PC-9 (cell line): ENCODE results near the gene FOXP3. TPM values are rescaled to one million over a fixed set of nuclear protein-coding genes. Genes with fewer than 3 reads are reported as not detected.

Experiments used
- BruUV-seq: library from RNA; stranded (reverse); fragments of 400-500 nt; replicated peaks from 2 replicates; lab custom pipeline; 2021; lab: Mats Ljungman, UMichigan
- CTCF ChIA-PET: fragments of 300-600 bp; sonication (Branson Sonifier 250); formaldehyde crosslinking; loops from one replicate; lab custom pipeline; 2022; ENCODE audit warnings: antibody characterized with exemption; lab: Charles Lee
- POLR2A ChIA-PET: fragments of 300-600 bp; sonication (Branson Sonifier 250); formaldehyde crosslinking; loops from one replicate; lab custom pipeline; 2022; ENCODE audit warnings: antibody characterized with exemption; ENCODE audit not compliant: unreplicated experiment; lab: Charles Lee
- DNase-seq, 2 experiments: peaks; one replicate each; pipeline versions ENCODE4 v3.0.0 to v3.0.0-alpha.2; 2015 to 2022; ENCODE audit warnings: mixed read lengths in 1 of 2
- H2AFZ ChIP-seq: fragments of 200-600 bp; sonication (generic); 2 replicates; pipeline ENCODE4 v1.8.1; 2017; ENCODE audit warnings: antibody characterized with exemption
- H3F3A ChIP-seq: fragments of 200-600 bp; sonication (generic); 2 replicates; pipeline ENCODE4 v1.8.1; 2017; ENCODE audit warnings: antibody characterized with exemption, mild to moderate bottlenecking, low read depth; ENCODE audit not compliant: insufficient read depth
- H3K27ac ChIP-seq: fragments of 200-600 bp; sonication (generic); 2 replicates; pipeline ENCODE4 v1.6.1; 2016; ENCODE audit warnings: mixed run types
- H3K27me3 ChIP-seq: fragments of 200-600 bp; sonication (generic); 2 replicates; pipeline ENCODE4 v1.6.1; 2016; ENCODE audit warnings: low read depth, mixed run types; ENCODE audit not compliant: insufficient read depth
- H3K36me3 ChIP-seq: fragments of 200-600 bp; sonication (generic); 2 replicates; pipeline ENCODE4 v1.6.1; 2016; ENCODE audit warnings: low read depth, mixed run types
- H3K4me1 ChIP-seq: fragments of 200-600 bp; sonication (generic); replicated peaks from 2 replicates; pipeline ENCODE4 v1.6.1; 2016; ENCODE audit warnings: mixed run types; ENCODE audit not compliant: insufficient read depth
- H3K4me2 ChIP-seq: fragments of 200-600 bp; sonication (generic); 2 replicates; pipeline ENCODE4 v1.6.1; 2017; ENCODE audit warnings: mixed run types
- H3K4me3 ChIP-seq: fragments of 200-600 bp; sonication (generic); 2 replicates; pipeline ENCODE4 v1.6.1; 2016; ENCODE audit warnings: mixed run types
- H3K79me2 ChIP-seq: fragments of 200-600 bp; sonication (generic); 2 replicates; pipeline ENCODE4 v1.6.1; 2017; ENCODE audit warnings: low read depth, mixed run types
- H3K9me2 ChIP-seq: fragments of 200-600 bp; sonication (generic); 2 replicates; pipeline ENCODE4 v1.8.1; 2017; ENCODE audit warnings: mild to moderate bottlenecking; ENCODE audit not compliant: insufficient read depth
- H3K9me3 ChIP-seq: fragments of 200-600 bp; sonication (generic); 2 replicates; pipeline ENCODE4 v1.8.1; 2016; ENCODE audit warnings: low read depth; ENCODE audit not compliant: insufficient read depth
- H4K20me1 ChIP-seq: fragments of 200-600 bp; sonication (generic); 2 replicates; pipeline ENCODE4 v1.8.1; 2017; ENCODE audit not compliant: insufficient read depth
- CTCF ChIP-seq: fragments of 200-600 bp; sonication (generic); conservative IDR thresholded peaks from 2 replicates; pipeline ENCODE4 v1.6.1; 2017; ENCODE audit warnings: mixed run types, antibody characterized with exemption, mild to moderate bottlenecking, moderate library complexity
- EZH2 ChIP-seq: fragments of 200-600 bp; sonication (generic); IDR thresholded peaks from 2 replicates; pipeline ENCODE4 v1.8.0; 2017; ENCODE audit warnings: antibody characterized with exemption, low read depth
- intact Hi-C: fragments of 100-400 bp; cut with micrococcal nuclease; formaldehyde crosslinking; loops from one replicate; pipeline ENCODE4 v1.10.0; 2022; ENCODE audit not compliant: unreplicated experiment
- total RNA-seq: library from RNA; stranded (reverse); gene quantifications from 2 replicates; pipeline ENCODE4 v1.2.3, GENCODE V29; 2021

FOXP3 gene
- total RNA-seq, 1 experiment from 2014 or later: not detected

GRCh38 chrX:49276207-49276606, 11.7 kb upstream of the FOXP3 start:
- CTCF ChIA-PET: no interaction called here
- Histone ChIP-seq H3F3A (no peaks in the 10 kb centered on the region), H2AFZ (no peak overlapping the region), H3K4me1 (0 out of 2 replicates have a peak, but pooled peaks cover 2% of the 10 kb centered on the region), H3K9me2 (no peaks in the 10 kb centered on the region), H3K4me3 (no peak overlapping the region), H3K27ac (no peak overlapping the region), H3K27me3 (no peaks in the 10 kb centered on the region), H3K79me2 (no peaks in the 10 kb centered on the region), H4K20me1 (no peaks in the 10 kb centered on the region), H3K9me3 (no peaks in the 10 kb centered on the region), H3K36me3 (no peaks in the 10 kb centered on the region), H3K4me2 (no peak overlapping the region)
- no TSS peak for BruUV-seq
- no peak for DNase-seq
- TF ChIP-seq EZH2: no peak
- TF ChIP-seq CTCF: no peak
- POLR2A ChIA-PET: no interaction called here
- intact Hi-C loops: no loop called here

DNA sequence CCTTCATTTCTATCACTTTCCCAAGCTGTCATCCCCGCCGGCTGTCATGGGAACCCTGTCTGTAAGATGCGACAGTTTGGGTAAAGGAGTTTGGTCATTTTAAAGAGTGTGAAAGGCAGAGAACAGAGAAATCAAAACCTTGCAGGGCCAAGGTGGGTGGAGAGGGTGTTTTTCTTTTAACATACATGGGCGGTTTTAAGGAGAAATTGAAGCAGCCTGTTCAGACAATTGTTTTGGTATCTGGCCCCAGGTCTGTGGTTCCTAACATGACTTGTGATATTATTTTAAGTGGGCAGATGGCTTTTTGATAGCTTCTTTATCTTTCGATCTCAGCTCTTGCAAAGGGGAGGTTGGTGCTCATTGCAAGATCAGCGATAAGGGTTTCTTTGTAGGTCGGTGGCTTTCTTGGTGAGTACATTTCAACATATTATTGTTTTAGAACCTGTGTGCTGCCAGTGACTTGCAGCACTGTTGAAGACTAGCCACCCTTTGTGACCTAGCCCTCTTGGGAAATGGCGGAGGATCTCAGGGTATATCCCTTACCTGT, 8.7 kb upstream of the FOXP3 start:
- no TSS peak for BruUV-seq
- intact Hi-C loops: no loop called here
- Histone ChIP-seq H3K4me1 (peaks cover 6% of the 10 kb centered on the region; the same call in 1 of the 2 replicates), H3K4me2 (no peak overlapping the region), H3F3A (no peaks in the 10 kb centered on the region), H2AFZ (no peak overlapping the region), H3K79me2 (no peaks in the 10 kb centered on the region), H3K9me3 (no peaks in the 10 kb centered on the region), H3K36me3 (no peaks in the 10 kb centered on the region), H3K27me3 (no peaks in the 10 kb centered on the region), H4K20me1 (no peaks in the 10 kb centered on the region), H3K4me3 (no peak overlapping the region), H3K9me2 (no peaks in the 10 kb centered on the region), H3K27ac (no peak overlapping the region)
- CTCF ChIA-PET: no interaction called here
- TF ChIP-seq EZH2 (no peak), CTCF (no peak)
- POLR2A ChIA-PET: interaction anchor here (0.6 kb wide), 1 partner anchor 36 kb away, joined by 5 read pairs; no protein-coding TSS in a partner anchor
- no peak for DNase-seq

- TF ChIP-seq EZH2 (no peak), CTCF (no peak)
- H3F3A ChIP-seq: no peaks in the 10 kb centered on the region
- no peak for DNase-seq
- H3K4me2 ChIP-seq: no peak overlapping the region
- POLR2A ChIA-PET: interaction anchor here (0.6 kb wide), 1 partner anchor 37 kb away, joined by 5 read pairs; no protein-coding TSS in a partner anchor
- no peaks in the 10 kb centered on the region for H4K20me1 ChIP-seq
- no peak overlapping the region for H3K27ac ChIP-seq
- H3K79me2 ChIP-seq: no peaks in the 10 kb centered on the region
- H3K4me1 ChIP-seq: peaks cover 6% of the 10 kb centered on the region; the same call in 1 of the 2 replicates
- H3K9me3 ChIP-seq: no peaks in the 10 kb centered on the region
- no peak overlapping the region for H2AFZ ChIP-seq
- H3K36me3 ChIP-seq: no peaks in the 10 kb centered on the region
- no peak overlapping the region for H3K4me3 ChIP-seq
- no peaks in the 10 kb centered on the region for H3K9me2 ChIP-seq
- BruUV-seq: no TSS peak
- H3K27me3 ChIP-seq: no peaks in the 10 kb centered on the region
- CTCF ChIA-PET: no interaction called here
- intact Hi-C loops: no loop called here
Observed at GRCh38 chrX:49272421-49272820, 7.9 kb upstream of the FOXP3 start.
